ENCODE results near the gene ITGB2. TPM values are rescaled to one million over a fixed set of nuclear protein-coding genes. Genes with fewer than 3 reads are reported as not detected.
A peak's percentile ranks its signal among the peaks of the same experiment; 100 is the strongest.

ITGB2 gene
- total RNA-seq, 1 donor from 2014 or later: 18.6 TPM

DNA sequence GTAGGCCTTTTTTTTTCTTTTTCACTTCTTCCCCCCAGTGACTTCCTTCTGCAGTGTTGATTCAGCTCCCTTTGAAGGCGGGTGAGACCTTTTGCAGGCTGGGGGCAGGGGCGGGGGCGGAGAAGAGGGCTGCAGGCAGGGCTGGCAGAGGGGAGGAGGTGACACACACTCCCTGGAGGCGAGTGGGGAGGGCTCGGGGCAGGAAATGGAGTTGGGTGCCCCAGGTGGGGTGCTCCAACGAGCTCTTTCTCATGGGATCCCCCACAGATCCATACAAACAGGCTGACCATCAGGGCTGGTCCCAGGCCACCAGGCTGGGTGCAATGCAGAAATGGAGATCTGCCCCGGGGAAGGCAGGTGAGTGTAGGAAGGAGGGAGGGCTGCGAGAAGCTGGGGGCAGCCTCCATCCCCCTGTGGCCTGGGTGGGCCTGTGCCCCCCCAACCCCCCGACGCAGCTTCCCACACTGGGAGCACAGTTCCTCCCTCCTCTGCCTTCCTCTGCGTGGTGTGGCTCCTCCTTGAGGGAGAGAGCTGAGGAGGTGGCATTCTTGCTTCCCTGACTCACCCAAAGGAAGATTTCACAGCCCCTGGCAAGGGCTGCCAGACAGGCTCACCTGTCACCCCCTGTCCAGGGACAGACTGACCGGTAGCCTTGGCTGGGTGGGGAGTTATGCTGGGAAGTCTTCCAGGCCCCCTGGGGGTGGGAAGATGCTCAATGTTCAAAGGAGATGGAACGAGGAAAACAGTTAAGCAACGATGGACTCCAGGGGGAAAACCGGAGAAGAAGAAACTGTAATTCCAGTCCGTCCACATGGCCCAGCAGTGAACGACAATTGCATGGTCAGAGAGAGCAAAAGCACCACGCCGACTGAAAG lies 7.1 kb upstream of the ITGB2 start:
- DNase-seq: peak; percentile 46
- TF ChIP-seq, protein P1, sequence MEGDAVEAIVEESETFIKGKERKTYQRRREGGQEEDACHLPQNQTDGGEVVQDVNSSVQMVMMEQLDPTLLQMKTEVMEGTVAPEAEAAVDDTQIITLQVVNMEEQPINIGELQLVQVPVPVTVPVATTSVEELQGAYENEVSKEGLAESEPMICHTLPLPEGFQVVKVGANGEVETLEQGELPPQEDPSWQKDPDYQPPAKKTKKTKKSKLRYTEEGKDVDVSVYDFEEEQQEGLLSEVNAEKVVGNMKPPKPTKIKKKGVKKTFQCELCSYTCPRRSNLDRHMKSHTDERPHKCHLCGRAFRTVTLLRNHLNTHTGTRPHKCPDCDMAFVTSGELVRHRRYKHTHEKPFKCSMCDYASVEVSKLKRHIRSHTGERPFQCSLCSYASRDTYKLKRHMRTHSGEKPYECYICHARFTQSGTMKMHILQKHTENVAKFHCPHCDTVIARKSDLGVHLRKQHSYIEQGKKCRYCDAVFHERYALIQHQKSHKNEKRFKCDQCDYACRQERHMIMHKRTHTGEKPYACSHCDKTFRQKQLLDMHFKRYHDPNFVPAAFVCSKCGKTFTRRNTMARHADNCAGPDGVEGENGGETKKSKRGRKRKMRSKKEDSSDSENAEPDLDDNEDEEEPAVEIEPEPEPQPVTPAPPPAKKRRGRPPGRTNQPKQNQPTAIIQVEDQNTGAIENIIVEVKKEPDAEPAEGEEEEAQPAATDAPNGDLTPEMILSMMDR (IDR thresholded peaks at IDR 0.05; ENCODE audit: borderline replicate concordance): no peak
- Histone ChIP-seq H3K27me3 (ENCODE audit: low read depth) (peaks cover 72% of the 10 kb centered on the region), H3K4me3 (peak overlapping the region; percentile 14), H3K27ac (replicated peaks) (peak overlapping the region; percentile 23), H3K4me1 (peaks cover 31% of the 10 kb centered on the region), H3K9me3 (replicated peaks) (no peaks in the 10 kb centered on the region), H3K36me3 (no peaks in the 10 kb centered on the region)
- intact Hi-C loops (cut with micrococcal nuclease): no loop called here

DNA sequence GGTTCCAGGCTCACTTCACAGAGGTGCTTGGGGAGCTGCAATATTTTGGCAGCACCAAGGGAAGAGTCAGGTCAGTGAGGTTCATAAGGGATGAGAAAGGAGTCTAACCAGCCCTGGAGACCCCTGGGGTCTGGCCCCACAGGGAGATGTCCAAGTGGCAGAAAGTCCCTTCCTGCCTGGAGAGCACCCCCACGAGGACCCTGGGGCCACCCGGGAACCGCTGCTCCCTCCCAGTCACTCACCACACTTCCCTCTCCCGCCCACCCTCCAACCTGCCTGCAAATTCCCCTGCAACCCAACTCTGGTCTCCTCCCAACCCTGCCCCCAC lies 6.5 kb upstream of the ITGB2 start:
- intact Hi-C loops (cut with micrococcal nuclease): no loop called here
- DNase-seq: no peak
- no peaks in the 10 kb centered on the region for H3K9me3 ChIP-seq (replicated peaks)
- peaks cover 67% of the 10 kb centered on the region for H3K27me3 ChIP-seq (ENCODE audit: low read depth)
- TF ChIP-seq, protein P1 (IDR thresholded peaks at IDR 0.05; ENCODE audit: borderline replicate concordance): no peak
- no peak overlapping the region for H3K27ac ChIP-seq (replicated peaks)
- H3K4me1 ChIP-seq: peaks cover 25% of the 10 kb centered on the region
- no peaks in the 10 kb centered on the region for H3K36me3 ChIP-seq
- no peak overlapping the region for H3K4me3 ChIP-seq

DNA sequence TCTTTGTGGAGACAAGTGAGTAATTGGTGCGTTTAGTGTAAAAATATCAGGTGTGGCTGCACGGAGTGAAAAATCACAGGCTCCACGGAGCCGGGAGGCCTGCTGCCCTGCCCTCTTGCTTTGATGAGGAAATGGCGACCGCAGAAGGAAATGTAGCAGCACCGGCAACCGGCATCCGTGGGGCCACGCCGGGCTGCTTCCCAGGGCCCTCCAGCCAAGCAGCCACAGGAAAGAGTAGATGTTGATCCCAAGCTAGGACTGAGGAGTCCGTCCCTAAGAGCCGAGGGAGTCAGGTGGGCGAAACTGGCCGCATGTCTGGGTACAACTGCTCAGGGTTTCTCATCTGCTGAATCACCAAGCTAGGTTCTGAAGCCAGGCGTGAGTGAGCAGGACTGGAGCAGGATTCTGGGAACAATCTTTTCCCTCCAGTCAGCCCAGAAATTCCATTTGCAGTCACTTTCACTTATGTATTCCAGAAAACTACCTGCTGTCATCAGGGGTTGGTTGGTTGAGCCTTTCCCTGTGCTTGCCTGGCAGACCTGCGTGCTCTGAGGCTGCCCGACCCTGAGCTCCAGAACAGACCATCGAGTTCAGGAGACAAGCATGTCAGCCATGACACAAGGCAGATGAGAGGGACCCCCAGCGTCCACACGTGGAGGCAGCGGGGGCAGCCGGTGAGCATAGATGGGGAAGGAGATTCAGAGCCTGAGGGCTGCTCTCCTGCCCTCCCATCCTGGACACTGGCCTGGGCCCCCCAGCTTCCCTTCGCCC lies 5.8 kb upstream of the ITGB2 start:
- peaks cover 18% of the 10 kb centered on the region for H3K4me1 ChIP-seq
- DNase-seq: peak; percentile 16
- no peak overlapping the region for H3K4me3 ChIP-seq
- H3K27ac ChIP-seq (replicated peaks): no peak overlapping the region
- peaks cover 67% of the 10 kb centered on the region for H3K27me3 ChIP-seq (ENCODE audit: low read depth)
- TF ChIP-seq, protein P1 (IDR thresholded peaks at IDR 0.05; ENCODE audit: borderline replicate concordance): no peak
- no peaks in the 10 kb centered on the region for H3K9me3 ChIP-seq (replicated peaks)
- intact Hi-C loops (cut with micrococcal nuclease): no loop called here
- H3K36me3 ChIP-seq: no peaks in the 10 kb centered on the region

DNA sequence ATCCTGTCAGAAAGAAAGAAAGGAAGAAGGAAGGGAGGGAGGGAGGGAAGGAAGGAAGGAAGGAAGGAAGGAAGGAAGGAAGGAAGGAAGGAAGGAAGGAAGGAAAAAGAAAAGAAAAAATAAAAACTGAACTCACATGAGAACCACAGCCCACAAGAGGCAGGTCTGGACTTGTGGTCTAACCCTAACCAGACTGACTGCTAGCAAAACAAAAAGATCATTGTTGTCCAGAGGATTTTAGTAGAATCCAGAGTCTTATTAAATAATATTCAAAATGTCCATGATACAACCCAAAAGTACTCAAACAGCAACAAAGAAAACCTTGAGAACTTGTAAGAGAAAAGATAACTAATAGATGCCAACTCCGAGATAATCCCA lies 4.7 kb upstream of the ITGB2 start:
- H3K4me3 ChIP-seq: no peak overlapping the region
- no peak overlapping the region for H3K27ac ChIP-seq (replicated peaks)
- no peaks in the 10 kb centered on the region for H3K9me3 ChIP-seq (replicated peaks)
- H3K27me3 ChIP-seq (ENCODE audit: low read depth): peaks cover 67% of the 10 kb centered on the region
- DNase-seq: no peak
- no peaks in the 10 kb centered on the region for H3K36me3 ChIP-seq
- peaks cover 6% of the 10 kb centered on the region for H3K4me1 ChIP-seq
- intact Hi-C loops (cut with micrococcal nuclease): no loop called here
- TF ChIP-seq, protein P1 (IDR thresholded peaks at IDR 0.05; ENCODE audit: borderline replicate concordance): no peak

DNA sequence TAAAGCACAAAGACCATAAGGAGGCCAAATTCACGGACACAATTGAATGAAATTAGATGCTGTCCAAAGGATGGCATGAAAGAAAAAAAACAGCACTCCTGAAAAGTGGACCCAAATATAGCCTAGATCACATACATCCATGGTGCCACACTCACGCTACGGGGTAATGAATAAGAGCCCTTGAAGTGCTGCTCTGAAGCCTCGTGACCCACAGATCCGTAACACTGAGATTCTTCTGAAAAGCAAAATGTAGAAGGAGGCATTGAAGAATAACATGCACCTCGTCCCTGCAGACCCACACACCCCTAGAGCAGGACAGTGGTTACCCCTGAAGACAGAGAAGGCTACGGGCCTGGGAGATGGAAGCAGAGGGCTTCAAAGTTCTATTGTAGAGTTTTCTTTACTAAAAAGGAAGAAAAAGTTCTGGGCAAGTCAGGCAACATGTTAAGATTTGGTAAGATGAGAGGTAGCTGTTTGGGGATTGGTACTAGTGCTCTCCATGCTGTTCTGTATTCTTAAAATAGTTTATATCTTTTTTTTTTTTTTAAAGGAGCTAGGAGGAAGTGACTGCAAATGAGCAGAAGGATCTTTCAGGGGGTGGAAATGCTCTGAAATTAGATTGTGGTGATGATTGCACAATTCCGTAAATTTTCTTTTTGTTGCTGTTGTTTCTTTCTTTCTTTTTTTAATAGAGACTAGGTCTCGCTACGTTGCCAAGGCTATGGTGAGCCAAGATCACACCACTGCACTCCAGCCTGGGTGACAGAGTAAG lies 4.1 kb upstream of the ITGB2 start:
- H3K4me1 ChIP-seq: peaks cover 6% of the 10 kb centered on the region
- DNase-seq: peak; percentile 7

More for the DNA sequence above, 4.1 kb upstream of the ITGB2 start:
- Histone ChIP-seq H3K9me3 (replicated peaks) (no peaks in the 10 kb centered on the region), H3K4me3 (no peak overlapping the region), H3K36me3 (no peaks in the 10 kb centered on the region), H3K27ac (replicated peaks) (no peak overlapping the region), H3K27me3 (ENCODE audit: low read depth) (peaks cover 67% of the 10 kb centered on the region)
- TF ChIP-seq, protein P1 (IDR thresholded peaks at IDR 0.05; ENCODE audit: borderline replicate concordance): no peak
- intact Hi-C loops (cut with micrococcal nuclease): no loop called here

Measured in left ventricle myocardium inferior (tissue), 1 donor.